ENCODE data around the gene WDR86.

DNA sequence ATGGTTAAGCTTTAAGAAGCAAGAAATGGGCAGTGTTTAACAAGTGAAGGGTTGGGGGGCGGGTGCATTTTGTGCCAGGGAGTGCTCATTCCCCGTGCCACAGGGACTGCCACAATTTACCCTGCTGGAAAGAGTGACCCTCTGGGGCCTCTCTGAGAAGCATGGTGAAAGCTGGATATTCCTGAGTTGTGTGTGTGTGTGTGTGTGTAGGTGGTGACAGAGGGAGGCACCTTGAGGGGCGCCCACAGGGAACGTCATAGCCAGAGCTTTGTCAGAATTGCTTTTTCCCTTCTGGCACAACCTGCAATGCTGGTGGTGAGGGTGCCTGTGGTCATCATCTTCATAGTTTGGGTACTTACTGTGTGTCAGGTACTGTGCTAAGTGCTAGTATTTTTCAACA, 2.5 kb upstream of the WDR86 start:
- TF ChIP-seq CTCF (IDR thresholded peaks at IDR 0.05; ENCODE audit: low read depth, low read length, poor library complexity, severe bottlenecking) (no peak), EZH2phosphoT487 (IDR thresholded peaks at IDR 0.05; ENCODE audit: borderline replicate concordance, low read length) (no peak)

Measured in DOHH2 (cell line).